MM.1S (cell line): Measurements from ENCODE around the gene ARHGAP42.

Experiments
- CTCF ChIP-seq: fragments of 300-600 bp; sonication (generic); IDR thresholded peaks from 2 replicates; pipeline ENCODE4 v1.5.1; 2016; ENCODE audit warnings: antibody characterized with exemption, low read length, mixed read lengths
- EZH2 ChIP-seq: fragments of 300-600 bp; sonication (generic); optimal IDR thresholded peaks from 2 replicates; pipeline ENCODE3; 2017; ENCODE audit warnings: low read depth, mild to moderate bottlenecking, antibody characterized with exemption, low read length, mixed read lengths

DNA sequence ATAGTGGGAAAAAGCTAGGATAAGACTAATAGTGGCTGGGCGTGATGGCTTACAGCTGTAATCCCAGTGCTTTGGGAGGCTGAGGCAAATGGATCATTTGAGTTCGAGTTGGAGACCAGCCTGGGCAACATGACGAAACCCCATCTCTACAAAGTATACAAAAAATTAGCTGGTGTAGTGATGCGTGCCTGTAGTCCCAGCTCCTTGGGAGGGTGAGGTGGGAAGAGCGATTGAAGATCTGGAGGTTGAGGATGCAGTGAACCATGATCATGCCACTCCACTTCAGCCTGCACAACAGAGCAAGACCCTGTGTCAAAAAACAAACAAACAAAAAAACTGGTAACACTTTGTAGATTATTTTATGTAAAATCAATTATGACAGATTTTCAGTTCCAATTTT, 8.8 kb downstream of the ARHGAP42 start:
- no peak for TF ChIP-seq CTCF
- TF ChIP-seq EZH2: no peak
